Panc1 (cell line): Measurements from ENCODE around the gene S1PR3. TPM values are rescaled to one million over a fixed set of nuclear protein-coding genes. Genes with fewer than 3 reads are reported as not detected.

ENCODE experiments used
- ATAC-seq: fragments of 200-7000 bp; cut with Tn5 transposase; 2 replicates; pipeline ENCODE4 v1.9.1; 2020; ENCODE audit warnings: mild to moderate bottlenecking, moderate library complexity
- BruUV-seq: library from RNA; stranded (reverse); fragments of 400-500 nt; replicated peaks from 2 replicates; lab custom pipeline; 2021; lab: Mats Ljungman, UMichigan
- CTCF ChIA-PET: fragments of 300-600 bp; sonication (Branson Sonifier 250); formaldehyde crosslinking; loops from one replicate; lab custom pipeline; 2022; ENCODE audit warnings: antibody characterized with exemption; lab: Charles Lee
- POLR2A ChIA-PET: fragments of 300-600 bp; sonication (Branson Sonifier 250); formaldehyde crosslinking; loops from one replicate; lab custom pipeline; 2022; ENCODE audit warnings: antibody characterized with exemption; lab: Charles Lee
- DNase-seq: peaks from one replicate; pipeline ENCODE4 v3.0.0-alpha.2; 2010; ENCODE audit warnings: low read depth, low spot score
- H3K27ac ChIP-seq: 2 replicates; pipeline ENCODE4 v1.5.1; 2011; ENCODE audit warnings: mild to moderate bottlenecking, low read length, inconsistent platforms
- H3K27me3 ChIP-seq: fragments of 200-500 bp; sonication (Bioruptor generic); 2 replicates; pipeline ENCODE4 v1.6.0; 2014; ENCODE audit warnings: low read length, inconsistent platforms; ENCODE audit not compliant: control insufficient read depth, insufficient read depth
- H3K36me3 ChIP-seq: fragments of 200-500 bp; sonication (Bioruptor generic); 2 replicates; pipeline ENCODE4 v1.5.1; 2014; ENCODE audit warnings: inconsistent platforms, mild to moderate bottlenecking, low read length, moderate library complexity; ENCODE audit not compliant: control insufficient read depth, insufficient read depth
- H3K4me1 ChIP-seq: 2 replicates; pipeline ENCODE4 v1.5.1; 2011; ENCODE audit warnings: inconsistent platforms, mild to moderate bottlenecking, low read length, moderate library complexity; ENCODE audit not compliant: control insufficient read depth, insufficient read depth
- H3K4me3 ChIP-seq, 2 experiments: 2 replicates each; pipeline ENCODE4 v1.5.1; 2011 to 2012; ENCODE audit warnings: low read depth in 2 of 2, low read length in 2 of 2, mild to moderate bottlenecking in 2 of 2, inconsistent platforms in 1 of 2, moderate library complexity in 1 of 2
- H3K9me3 ChIP-seq: fragments of 200-500 bp; sonication (Bioruptor generic); 2 replicates; pipeline ENCODE4 v1.5.1; 2014; ENCODE audit warnings: low read depth, mild to moderate bottlenecking, inconsistent platforms, low read length, moderate library complexity; ENCODE audit not compliant: control insufficient read depth, insufficient read depth
- CTCF ChIP-seq: fragments of 450-650 bp; IDR thresholded peaks from 2 replicates; pipeline ENCODE4 v1.5.1; 2017; ENCODE audit warnings: mild to moderate bottlenecking
- POLR2AphosphoS5 ChIP-seq: IDR thresholded peaks from 2 replicates; pipeline ENCODE4 v1.6.1; 2012; ENCODE audit warnings: mild to moderate bottlenecking, low read depth, low read length, moderate library complexity
- REST ChIP-seq, 2 experiments: IDR thresholded peaks; 2 replicates each; pipeline ENCODE4 v1.6.1; 2011 to 2012; ENCODE audit warnings: low read depth in 2 of 2, control low read depth in 1 of 2, low read length in 1 of 2, mild to moderate bottlenecking in 1 of 2, moderate library complexity in 1 of 2; ENCODE audit not compliant: insufficient read depth in 1 of 2
- SIN3A ChIP-seq: IDR thresholded peaks from 2 replicates; pipeline ENCODE4 v1.6.1; 2012; ENCODE audit warnings: low read depth, mild to moderate bottlenecking, low read length, moderate library complexity, borderline replicate concordance; ENCODE audit not compliant: insufficient read depth
- TCF7L2 ChIP-seq: IDR thresholded peaks from 2 replicates; pipeline ENCODE4 v1.6.1; 2011; ENCODE audit warnings: mild to moderate bottlenecking, low read depth, low read length, inconsistent platforms
- in situ Hi-C: cut with HindIII; loops from 2 replicates; pipeline ENCODE4 v1.10.0; 2016; ENCODE audit warnings: low sequenced_read_pairs, low pct_unique_long_range_greater_than_20kb
- intact Hi-C: fragments of 100-400 bp; cut with micrococcal nuclease; formaldehyde crosslinking; loops from one replicate; pipeline ENCODE4 v1.10.0; 2022; ENCODE audit not compliant: unreplicated experiment
- total RNA-seq: library from RNA; stranded (reverse); gene quantifications from one replicate; pipeline ENCODE4 v1.2.1, GENCODE V29; 2021; ENCODE audit not compliant: unreplicated experiment

Gene S1PR3
- total RNA-seq, 1 experiment from 2014 or later, result 8.1 TPM

- Histone ChIP-seq H3K4me3 (no peak overlapping the region), H3K9me3 (peaks cover 3% of the 10 kb centered on the region; the same call in 1 of the 2 replicates), H3K36me3 (no peaks in the 10 kb centered on the region), H3K27me3 (no peaks in the 10 kb centered on the region), H3K27ac (no peak overlapping the region), H3K4me1 (no peaks in the 10 kb centered on the region)
- TF ChIP-seq POLR2AphosphoS5 (no peak), SIN3A (no peak), TCF7L2 (no peak), REST (IDR thresholded peaks at IDR 0.05; ENCODE audit: insufficient read depth in 1 of 2, low read depth in 2 of 2, low read length in 1 of 2) (no peak), CTCF (no peak)
- in situ Hi-C loops, result no loop called here
- no TSS peak for BruUV-seq
- CTCF ChIA-PET, result no interaction called here
- ATAC-seq (no peak), DNase-seq (no peak)
- intact Hi-C loops, result loop anchor here (10.0 kb wide), 1 partner anchor 249 kb away; no protein-coding TSS in a partner anchor
- POLR2A ChIA-PET, result no interaction called here
Observed at GRCh38 chr9:89025553-89025952, 34.3 kb downstream of the S1PR3 start.

- Histone ChIP-seq H3K4me3 (no peak overlapping the region), H3K9me3 (peaks cover 3% of the 10 kb centered on the region; the same call in 1 of the 2 replicates), H3K36me3 (no peaks in the 10 kb centered on the region), H3K27ac (no peak overlapping the region), H3K4me1 (no peaks in the 10 kb centered on the region), H3K27me3 (no peaks in the 10 kb centered on the region)
- ChIA-PET CTCF (no interaction called here), POLR2A (no interaction called here)
- no peak for ATAC-seq
- TF ChIP-seq TCF7L2, result no peak
- TF ChIP-seq POLR2AphosphoS5, result no peak
- in situ Hi-C loops, result no loop called here
- BruUV-seq, result no TSS peak
- DNase-seq, result no peak
- intact Hi-C loops, result loop anchor here (10.0 kb wide), 1 partner anchor 248 kb away; no protein-coding TSS in a partner anchor
Observed at GRCh38 chr9:89026876-89027275, 35.6 kb downstream of the S1PR3 start.

- in situ Hi-C loops, result no loop called here
- no peak overlapping the region for H3K4me3 ChIP-seq
- no TSS peak for BruUV-seq
- DNase-seq, result no peak
- intact Hi-C loops, result loop anchor here (10.0 kb wide), 1 partner anchor 245 kb away; no protein-coding TSS in a partner anchor
- no peaks in the 10 kb centered on the region for H3K27me3 ChIP-seq
- CTCF ChIA-PET, result no interaction called here
- no peak overlapping the region for H3K27ac ChIP-seq
- no peaks in the 10 kb centered on the region for H3K4me1 ChIP-seq
- POLR2A ChIA-PET, result no interaction called here
- peaks cover 3% of the 10 kb centered on the region; the same call in 1 of the 2 replicates for H3K9me3 ChIP-seq
- ATAC-seq, result no peak
- TF ChIP-seq POLR2AphosphoS5 (no peak), REST (IDR thresholded peaks at IDR 0.05; ENCODE audit: insufficient read depth in 1 of 2, low read depth in 2 of 2, low read length in 1 of 2) (no peak), CTCF (no peak), TCF7L2 (no peak), SIN3A (no peak)
- H3K36me3 ChIP-seq, result no peaks in the 10 kb centered on the region
Observed at GRCh38 chr9:89029788-89030187, 38.5 kb downstream of the S1PR3 start.
